HCT116 (cell line): Measurements from ENCODE around the gene EGFL8.

Experiments used
- ATF3 ChIP-seq: IDR thresholded peaks from 2 replicates; pipeline ENCODE4 v1.6.1; 2012
- CEBPB ChIP-seq: IDR thresholded peaks from 2 replicates; pipeline ENCODE4 v1.6.1; 2012; ENCODE audit warnings: low read depth
- CTCF ChIP-seq, 3 experiments: fragments of 200-600 bp in 1 of 3; sonication (generic) in 1 of 3; IDR thresholded peaks in 2 of 3; conservative IDR thresholded peaks in 1 of 3; 2 replicates each; pipeline ENCODE4 v1.5.1; 2012 to 2017; ENCODE audit warnings: low read depth in 2 of 3, low read length in 2 of 3, antibody characterized with exemption in 1 of 3, borderline replicate concordance in 1 of 3, control low read depth in 1 of 3, mild to moderate bottlenecking in 1 of 3, mixed read lengths in 1 of 3, mixed run types in 1 of 3, moderate library complexity in 1 of 3; ENCODE audit not compliant: insufficient read depth in 1 of 3
- ELF1 ChIP-seq: IDR thresholded peaks from 2 replicates; pipeline ENCODE4 v1.6.1; 2012; ENCODE audit warnings: low read depth, borderline replicate concordance
- EZH2 ChIP-seq: fragments of 200-600 bp; sonication (generic); IDR thresholded peaks from 2 replicates; pipeline ENCODE4 v1.6.1; 2017; ENCODE audit warnings: antibody characterized with exemption, mixed run types
- MAX ChIP-seq: IDR thresholded peaks from 2 replicates; pipeline ENCODE4 v1.6.1; 2012
- POLR2A ChIP-seq: IDR thresholded peaks from 2 replicates; pipeline ENCODE4 v1.7.0; 2011; ENCODE audit warnings: borderline replicate concordance; ENCODE audit not compliant: insufficient read depth, insufficient read length; ENCODE audit errors: extremely low read depth
- POLR2AphosphoS5 ChIP-seq: IDR thresholded peaks from 2 replicates; pipeline ENCODE4 v1.6.1; 2011; ENCODE audit warnings: mild to moderate bottlenecking, low read depth, low read length, moderate library complexity
- RAD21 ChIP-seq: IDR thresholded peaks from 2 replicates; pipeline ENCODE4 v1.6.1; 2012; ENCODE audit warnings: low read depth, mild to moderate bottlenecking
- REST ChIP-seq: IDR thresholded peaks from 2 replicates; pipeline ENCODE4 v1.6.1; 2012; ENCODE audit warnings: low read depth
- YY1 ChIP-seq: IDR thresholded peaks from 2 replicates; pipeline ENCODE4 v1.6.1; 2011; ENCODE audit warnings: low read length, low read depth, moderate library complexity, mild to moderate bottlenecking; ENCODE audit not compliant: insufficient replicate concordance; ENCODE audit errors: extremely low read depth
- ZBTB33 ChIP-seq: IDR thresholded peaks from 2 replicates; pipeline ENCODE4 v1.6.1; 2011; ENCODE audit warnings: mild to moderate bottlenecking, low read length, moderate library complexity; ENCODE audit not compliant: insufficient replicate concordance; ENCODE audit errors: extremely low read depth
- ZFX ChIP-seq: fragments of 450-650 bp; IDR thresholded peaks from 2 replicates; pipeline ENCODE4 v1.6.1; 2017
- ZNF274 ChIP-seq: fragments of 200-500 bp; sonication (Bioruptor generic); IDR thresholded peaks from 2 replicates; pipeline ENCODE4 v1.6.1; 2014; ENCODE audit warnings: mild to moderate bottlenecking, low read depth, low read length, inconsistent platforms

GRCh38 chr6:32152769-32153563, 11.4 kb upstream of the EGFL8 start:
- TF ChIP-seq CTCF (IDR thresholded peaks at IDR 0.05 in 2 of 3, conservative IDR thresholded peaks at IDR 0.05 in 1 of 3; ENCODE audit: borderline replicate concordance in 1 of 3, insufficient read depth in 1 of 3, low read depth in 2 of 3, low read length in 2 of 3) (no peak), MAX (no peak), EZH2 (no peak), ZNF274 (no peak), ATF3 (no peak), POLR2A (peak; percentile 5), REST (no peak), ZFX (no peak), POLR2AphosphoS5 (no peak), CEBPB (no peak), ZBTB33 (no peak), YY1 (no peak), ELF1 (no peak), RAD21 (no peak)
